Right lobe of liver (tissue), 6 donors: ENCODE data around the gene RMDN2. TPM values are rescaled to one million over a fixed set of nuclear protein-coding genes. Genes with fewer than 3 reads are reported as not detected.

Source experiments
- ATAC-seq, 4 donors: fragments of 200-7000 bp; cut with Tn5 transposase; one replicate each; pipeline ENCODE4 v1.9.1; 2020; ENCODE audit warnings: mild to moderate bottlenecking in 4 of 4, moderate library complexity in 4 of 4
- DNase-seq, 3 donors: peaks; one replicate each; pipeline ENCODE4 v3.0.0-alpha.2; 2020
- H3K27ac ChIP-seq, 3 donors: fragments of 200-600 bp; one replicate each; pipeline ENCODE4 v1.8.0; 2022
- H3K27me3 ChIP-seq, 2 donors: fragments of 200-600 bp; one replicate each; pipeline ENCODE4 v1.8.0; 2022
- H3K36me3 ChIP-seq, 4 donors: fragments of 200-600 bp; sonication (generic) in 1 of 4; one replicate each; pipeline versions ENCODE4 v1.5.1 to v1.8.0; 2017 to 2022; ENCODE audit warnings: control low read depth in 1 of 4
- H3K4me1 ChIP-seq, 4 donors: fragments of 200-600 bp; sonication (generic) in 1 of 4; one replicate each; pipeline versions ENCODE4 v1.5.1 to v1.8.0; 2017 to 2022; ENCODE audit warnings: control low read depth in 1 of 4
- H3K4me3 ChIP-seq, 3 donors: fragments of 200-600 bp; one replicate each; pipeline ENCODE4 v1.8.0; 2022
- H3K9me3 ChIP-seq, 4 donors: fragments of 200-600 bp; sonication (generic) in 1 of 4; one replicate each; pipeline versions ENCODE4 v1.5.1 to v1.8.0; 2017 to 2022; ENCODE audit warnings: control low read depth in 1 of 4
- POLR2A ChIP-seq: fragments of 450-650 bp; IDR thresholded peaks from one replicate; pipeline ENCODE4 v1.6.1; 2017; ENCODE audit warnings: antibody characterized with exemption, mild to moderate bottlenecking
- WGBS: methylation state at CpG from one replicate; pipeline ENCODE4 v1.1.6; 2018; ENCODE audit warnings: low coverage, low lambda C conversion rate; ENCODE audit not compliant: insufficient coverage; ENCODE audit errors: missing lambda C conversion rate; 5-methylcytosine and 5-hydroxymethylcytosine counted together
- intact Hi-C, 2 donors: fragments of 100-400 bp; cut with DNase I; formaldehyde crosslinking; loops; one replicate each; pipeline versions ENCODE4 v1.11.2 to v1.14.1; 2022
- total RNA-seq, 6 experiments: library from RNA; depleted of rRNA in 2 of 6; stranded (reverse); fragments of >200 nt in 2 of 6; fragmentation: NEBNext Ultra II Directional in 3 of 6; extraction: Animal tissue kit (Norgen Biotek cat#: 25700) in 3 of 6; gene quantifications; one replicate each; pipeline versions ENCODE4 v1.1.0 to v1.2.4, GENCODE V29; 2016 to 2023
- TF ChIP-seq, protein P1 (sequence below), 4 donors: fragments of 200-600 bp in 3 of 4; fragments of 450-650 bp in 1 of 4; IDR thresholded peaks; one replicate each; pipeline versions ENCODE4 v1.5.1 to v1.8.0; 2016 to 2022; ENCODE audit warnings: antibody characterized with exemption in 4 of 4, mild to moderate bottlenecking in 2 of 4
- donor health status: DM: no; HTN: yes; CAD: no.
- donor health status: DM: no; HTN: no; CAD: no.
- donor health status: DM: no; HTN: no; CAD: no.
- donor health status: DM: no; HTN: yes; CAD: no.
- donor health status: DM: no; HTN: yes; CAD: no.

The RMDN2 gene
- total RNA-seq, 6 experiments from 2014 or later: 8.8 to 18.5 (median 15.7) TPM

DNA sequence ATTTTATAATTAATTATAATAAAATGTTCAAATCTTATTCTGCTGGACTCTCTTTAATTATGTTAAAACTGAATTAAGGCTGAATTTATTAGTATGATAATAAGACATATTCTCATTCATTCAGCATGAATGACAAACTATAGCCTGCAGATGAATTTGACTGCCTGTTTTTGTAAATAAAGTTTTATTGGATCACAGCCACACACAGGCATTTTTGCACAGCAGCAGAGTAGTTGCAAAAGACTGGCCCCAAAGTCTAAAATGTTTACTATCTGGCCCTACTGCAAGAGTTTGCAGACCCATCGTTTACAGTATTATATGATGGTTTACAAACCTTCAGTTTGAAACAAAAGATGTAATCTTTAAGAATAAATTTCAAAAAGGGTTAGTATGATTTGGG is 58.6 kb downstream of the RMDN2 start:
- H3K36me3 ChIP-seq: no peaks in the 10 kb centered on the region
- no peak for DNase-seq
- H3K9me3 ChIP-seq: no peaks in the 10 kb centered on the region
- 15% methylated on average over 1 of the region's 1 CpG for WGBS
- no peak overlapping the region for H3K27ac ChIP-seq
- no peak for ATAC-seq
- H3K27me3 ChIP-seq: no peaks in the 10 kb centered on the region
- TF ChIP-seq, protein P1, sequence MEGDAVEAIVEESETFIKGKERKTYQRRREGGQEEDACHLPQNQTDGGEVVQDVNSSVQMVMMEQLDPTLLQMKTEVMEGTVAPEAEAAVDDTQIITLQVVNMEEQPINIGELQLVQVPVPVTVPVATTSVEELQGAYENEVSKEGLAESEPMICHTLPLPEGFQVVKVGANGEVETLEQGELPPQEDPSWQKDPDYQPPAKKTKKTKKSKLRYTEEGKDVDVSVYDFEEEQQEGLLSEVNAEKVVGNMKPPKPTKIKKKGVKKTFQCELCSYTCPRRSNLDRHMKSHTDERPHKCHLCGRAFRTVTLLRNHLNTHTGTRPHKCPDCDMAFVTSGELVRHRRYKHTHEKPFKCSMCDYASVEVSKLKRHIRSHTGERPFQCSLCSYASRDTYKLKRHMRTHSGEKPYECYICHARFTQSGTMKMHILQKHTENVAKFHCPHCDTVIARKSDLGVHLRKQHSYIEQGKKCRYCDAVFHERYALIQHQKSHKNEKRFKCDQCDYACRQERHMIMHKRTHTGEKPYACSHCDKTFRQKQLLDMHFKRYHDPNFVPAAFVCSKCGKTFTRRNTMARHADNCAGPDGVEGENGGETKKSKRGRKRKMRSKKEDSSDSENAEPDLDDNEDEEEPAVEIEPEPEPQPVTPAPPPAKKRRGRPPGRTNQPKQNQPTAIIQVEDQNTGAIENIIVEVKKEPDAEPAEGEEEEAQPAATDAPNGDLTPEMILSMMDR (IDR thresholded peaks at IDR 0.05): no peak
- TF ChIP-seq POLR2A: no peak
- no peak overlapping the region for H3K4me3 ChIP-seq
- intact Hi-C loops: loop anchor here in 1 of 2 donors (10.0 kb wide), 1 partner anchor 291 kb away; no protein-coding TSS in a partner anchor
- H3K4me1 ChIP-seq: no peaks in the 10 kb centered on the region

DNA sequence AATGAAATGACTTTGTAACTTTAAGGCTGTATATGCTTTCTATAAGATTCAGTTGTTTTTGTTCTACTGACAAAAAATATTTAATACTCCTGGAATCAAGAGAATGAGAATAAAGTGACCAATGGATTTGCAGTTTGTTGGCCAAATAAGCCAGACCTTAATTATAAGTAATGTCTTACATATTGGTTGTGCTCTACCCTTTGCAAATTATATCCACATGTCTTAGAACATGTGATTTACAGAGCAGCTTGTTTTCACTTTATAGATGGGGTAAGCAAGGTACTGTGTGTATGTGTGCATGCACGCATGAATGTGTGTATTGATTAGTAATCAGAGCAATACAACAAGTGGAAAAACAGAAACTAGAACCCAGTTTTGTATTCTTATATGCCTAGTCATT is 59.1 kb downstream of the RMDN2 start:
- H3K36me3 ChIP-seq: no peaks in the 10 kb centered on the region
- no peak overlapping the region for H3K27ac ChIP-seq
- DNase-seq (no peak), ATAC-seq (no peak)
- no peaks in the 10 kb centered on the region for H3K27me3 ChIP-seq
- 83% methylated on average over 1 of the region's 1 CpG for WGBS
- TF ChIP-seq POLR2A: no peak
- TF ChIP-seq, protein P1 (IDR thresholded peaks at IDR 0.05): no peak
- H3K9me3 ChIP-seq: no peaks in the 10 kb centered on the region
- H3K4me1 ChIP-seq: no peaks in the 10 kb centered on the region
- intact Hi-C loops: loop anchor here in 1 of 2 donors (10.0 kb wide), 1 partner anchor 291 kb away; no protein-coding TSS in a partner anchor
- H3K4me3 ChIP-seq: no peak overlapping the region

DNA sequence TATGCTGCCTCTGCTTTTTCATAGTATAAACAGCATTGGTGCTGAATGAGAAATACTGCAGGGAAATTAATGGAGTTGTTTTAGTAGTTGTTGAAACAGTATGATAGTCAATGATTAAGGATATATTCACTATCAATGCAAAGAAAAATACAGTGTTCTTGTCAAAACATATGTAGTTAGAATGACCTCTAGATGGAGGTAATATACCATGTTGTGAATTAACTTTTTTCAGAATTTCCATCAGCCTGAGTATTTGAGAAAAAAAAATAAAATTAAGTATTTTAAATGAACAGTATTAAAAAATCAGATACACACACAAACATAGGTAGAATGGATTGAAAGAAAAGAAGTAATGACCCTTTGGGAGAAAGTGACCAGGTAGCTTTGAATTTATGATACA is 59.5 kb downstream of the RMDN2 start:
- H3K9me3 ChIP-seq: no peaks in the 10 kb centered on the region
- intact Hi-C loops: loop anchor here in 1 of 2 donors (10.0 kb wide), 1 partner anchor 290 kb away; no protein-coding TSS in a partner anchor
- no peaks in the 10 kb centered on the region for H3K36me3 ChIP-seq
- H3K27me3 ChIP-seq: no peaks in the 10 kb centered on the region
- no peak overlapping the region for H3K4me3 ChIP-seq
- TF ChIP-seq, protein P1 (IDR thresholded peaks at IDR 0.05): no peak
- TF ChIP-seq POLR2A: no peak
- H3K4me1 ChIP-seq: no peaks in the 10 kb centered on the region
- ATAC-seq: no peak
- DNase-seq: no peak
- no peak overlapping the region for H3K27ac ChIP-seq

DNA sequence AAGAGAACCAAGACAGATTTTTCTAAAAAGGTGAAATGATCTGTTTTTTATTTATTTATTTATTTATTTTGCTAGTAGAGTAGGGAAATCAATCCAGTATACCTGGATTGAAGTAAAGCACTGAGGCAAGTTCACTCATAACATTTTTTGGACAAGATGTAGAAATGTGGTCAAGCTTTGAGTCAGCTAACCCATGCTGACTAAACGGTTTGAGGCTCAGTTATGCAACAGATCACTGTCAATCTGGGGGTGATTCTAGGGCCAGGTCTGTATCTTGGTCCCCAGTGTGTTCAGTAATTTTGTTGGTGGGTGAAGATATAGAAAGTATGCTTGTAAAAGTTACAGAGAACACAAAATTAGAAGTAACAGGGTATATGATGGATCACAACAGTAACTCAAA is 60.2 kb downstream of the RMDN2 start:
- no peak for TF ChIP-seq POLR2A
- TF ChIP-seq, protein P1 (IDR thresholded peaks at IDR 0.05): no peak
- no peak for ATAC-seq
- Histone ChIP-seq H3K4me1 (no peaks in the 10 kb centered on the region), H3K36me3 (no peaks in the 10 kb centered on the region), H3K27me3 (no peaks in the 10 kb centered on the region), H3K9me3 (no peaks in the 10 kb centered on the region), H3K4me3 (no peak overlapping the region), H3K27ac (no peak overlapping the region)
- 27% methylated on average over 1 of the region's 1 CpG for WGBS
- intact Hi-C loops: loop anchor here in 1 of 2 donors (10.0 kb wide), 1 partner anchor 289 kb away; no protein-coding TSS in a partner anchor
- DNase-seq: no peak
